ENCODE results near the gene TBC1D22A. TPM values are rescaled to one million over a fixed set of nuclear protein-coding genes. Genes with fewer than 3 reads are reported as not detected.

TBC1D22A gene
- polyA plus RNA-seq, 1 donor (not counting 4 experiments of a cell fraction or from before 2014, with no cell fraction given) = 20.9 TPM

DNA sequence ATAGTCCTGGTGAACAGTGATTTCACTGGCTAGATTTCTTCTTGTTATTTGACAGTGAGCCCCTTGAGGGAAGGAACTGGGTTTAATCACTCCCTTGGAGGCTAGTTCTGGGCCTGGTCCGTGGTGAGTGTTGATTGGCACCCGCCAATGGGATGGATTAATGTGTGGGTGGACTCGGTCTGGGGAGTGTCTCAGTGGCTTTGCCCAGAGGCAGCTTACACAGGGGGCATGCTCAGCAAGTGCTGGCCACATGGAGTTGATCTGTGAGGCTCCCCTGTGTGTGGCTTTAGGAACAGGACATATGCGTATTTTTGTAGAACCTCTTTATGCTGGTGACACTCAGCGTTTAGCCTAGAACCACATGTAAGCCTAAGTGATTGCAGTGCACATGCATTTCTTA lies 106.9 kb downstream of the TBC1D22A start:
- TF ChIP-seq EZH2 (IDR thresholded peaks at IDR 0.05; ENCODE audit: low read length) (no peak), CTCF (optimal IDR thresholded peaks at IDR 0.05 in 1 of 3, IDR thresholded peaks at IDR 0.05 in 1 of 3, conservative IDR thresholded peaks at IDR 0.05 in 1 of 3; ENCODE audit: extremely low read depth in 1 of 3, insufficient read depth in 2 of 3, low read length in 3 of 3) (no peak)
- H2AFZ ChIP-seq (ENCODE audit: control insufficient read depth, low read length) = no peak overlapping the region
- FAIRE-seq = no peak
- H3K36me3 ChIP-seq (ENCODE audit: control insufficient read depth in 2 of 2, extremely low read depth in 1 of 2, insufficient read depth in 2 of 2, low read length in 2 of 2) = peaks cover 0 to 2% of the 10 kb centered on the region in 2 experiments
- no peaks in the 10 kb centered on the region for H3K27me3 ChIP-seq (ENCODE audit: control insufficient read depth, extremely low read depth, insufficient read depth, low read length)
- H3K4me2 ChIP-seq (ENCODE audit: control insufficient read depth, extremely low read depth, insufficient read depth, low read depth, low read length) = no peak overlapping the region
- no peak overlapping the region for H3K4me3 ChIP-seq (ENCODE audit: control insufficient read depth in 2 of 3, extremely low read depth in 1 of 3, insufficient read depth in 2 of 3, low read depth in 1 of 3, low read length in 3 of 3)
- DNase-seq (ENCODE audit: low read depth, low spot score) = no peak
- H4K20me1 ChIP-seq (ENCODE audit: control insufficient read depth, extremely low read depth, insufficient read depth, low read length) = no peaks in the 10 kb centered on the region
- H3K79me2 ChIP-seq (ENCODE audit: control insufficient read depth, insufficient read depth, low read length) = peaks cover 30% of the 10 kb centered on the region
- no peak overlapping the region for H3K27ac ChIP-seq (ENCODE audit: control insufficient read depth, insufficient read depth, low read length)
- dilution Hi-C loops (cut with MboI; ENCODE audit: extremely low pct_ligation_motif_present, low sequenced_read_pairs) = no loop called here
- no peak overlapping the region for H3K9ac ChIP-seq (ENCODE audit: control insufficient read depth, extremely low read depth, insufficient read depth, low read length)
- peaks cover 26% of the 10 kb centered on the region for H3K4me1 ChIP-seq (ENCODE audit: control insufficient read depth, extremely low read depth, insufficient read depth, low read length)
- H3K9me1 ChIP-seq (ENCODE audit: control insufficient read depth, extremely low read depth, insufficient read depth, low read length) = no peaks in the 10 kb centered on the region
- no peaks in the 10 kb centered on the region for H3K9me3 ChIP-seq (ENCODE audit: control insufficient read depth, low read depth, low read length)

DNA sequence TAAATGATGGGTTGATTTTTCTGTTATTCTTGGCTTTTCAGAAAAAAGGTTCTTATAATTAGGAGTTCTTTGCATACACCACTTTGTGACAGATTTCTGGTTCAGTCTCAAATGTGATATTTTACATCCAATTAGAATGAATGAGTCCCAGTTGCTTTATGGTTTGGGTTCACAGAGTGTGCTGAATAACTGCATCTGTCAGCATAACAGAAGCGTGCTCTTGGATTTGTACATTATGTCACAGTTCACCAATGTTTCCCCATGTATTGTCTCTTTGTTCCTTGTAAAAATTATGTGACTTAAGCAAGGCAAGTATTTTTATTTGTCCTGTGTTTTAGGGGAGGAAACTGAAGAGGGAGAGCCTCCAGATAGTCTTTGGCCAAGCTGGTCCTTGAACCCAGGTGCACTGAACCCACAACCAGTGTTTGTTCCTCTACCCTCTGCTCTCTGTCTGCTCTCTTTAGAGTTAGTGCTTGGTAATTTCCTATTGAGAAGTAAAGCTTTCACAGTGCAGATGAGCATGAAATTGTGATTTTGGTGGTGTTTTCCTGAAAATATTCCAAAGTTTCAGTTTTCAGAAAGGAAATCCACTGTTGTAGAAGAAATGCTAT lies 107.5 kb downstream of the TBC1D22A start:
- Histone ChIP-seq H3K4me2 (ENCODE audit: control insufficient read depth, extremely low read depth, insufficient read depth, low read depth, low read length) (no peak overlapping the region), H3K27me3 (ENCODE audit: control insufficient read depth, extremely low read depth, insufficient read depth, low read length) (no peaks in the 10 kb centered on the region), H3K4me1 (ENCODE audit: control insufficient read depth, extremely low read depth, insufficient read depth, low read length) (peaks cover 26% of the 10 kb centered on the region), H3K9me1 (ENCODE audit: control insufficient read depth, extremely low read depth, insufficient read depth, low read length) (no peaks in the 10 kb centered on the region), H3K9me3 (ENCODE audit: control insufficient read depth, low read depth, low read length) (no peaks in the 10 kb centered on the region), H3K79me2 (ENCODE audit: control insufficient read depth, insufficient read depth, low read length) (peaks cover 27% of the 10 kb centered on the region), H3K36me3 (ENCODE audit: control insufficient read depth in 2 of 2, extremely low read depth in 1 of 2, insufficient read depth in 2 of 2, low read length in 2 of 2) (peaks cover 0 to under 1% of the 10 kb centered on the region in 2 experiments), H4K20me1 (ENCODE audit: control insufficient read depth, extremely low read depth, insufficient read depth, low read length) (no peaks in the 10 kb centered on the region), H3K9ac (ENCODE audit: control insufficient read depth, extremely low read depth, insufficient read depth, low read length) (no peak overlapping the region), H3K27ac (ENCODE audit: control insufficient read depth, insufficient read depth, low read length) (no peak overlapping the region), H3K4me3 (ENCODE audit: control insufficient read depth in 2 of 3, extremely low read depth in 1 of 3, insufficient read depth in 2 of 3, low read depth in 1 of 3, low read length in 3 of 3) (no peak overlapping the region), H2AFZ (ENCODE audit: control insufficient read depth, low read length) (no peak overlapping the region)
- dilution Hi-C loops (cut with MboI; ENCODE audit: extremely low pct_ligation_motif_present, low sequenced_read_pairs) = no loop called here
- TF ChIP-seq EZH2 (IDR thresholded peaks at IDR 0.05; ENCODE audit: low read length) (no peak), CTCF (optimal IDR thresholded peaks at IDR 0.05 in 1 of 3, IDR thresholded peaks at IDR 0.05 in 1 of 3, conservative IDR thresholded peaks at IDR 0.05 in 1 of 3; ENCODE audit: extremely low read depth in 1 of 3, insufficient read depth in 2 of 3, low read length in 3 of 3) (no peak)
- DNase-seq (ENCODE audit: low read depth, low spot score) = no peak
- no peak for FAIRE-seq

Data from keratinocyte (primary cell).